Loucy (cell line): ENCODE data around the gene NPIPB8.
"Not testable (repeated sequence)": the region's sequence is repeated elsewhere in the genome, so short reads cannot be mapped to it uniquely, and the experiment has no call there.

Experiments used
- EZH2phosphoT487 ChIP-seq: fragments of 200-600 bp; IDR thresholded peaks from 2 replicates; pipeline ENCODE4 v1.6.1; 2018; ENCODE audit warnings: antibody characterized with exemption, mild to moderate bottlenecking, moderate library complexity, borderline replicate concordance
- TF ChIP-seq, protein P1 (sequence below): fragments of 200-600 bp; sonication (generic); conservative IDR thresholded peaks from 2 replicates; pipeline ENCODE4 v1.5.1; 2014; ENCODE audit warnings: mild to moderate bottlenecking, antibody characterized with exemption, low read length

DNA sequence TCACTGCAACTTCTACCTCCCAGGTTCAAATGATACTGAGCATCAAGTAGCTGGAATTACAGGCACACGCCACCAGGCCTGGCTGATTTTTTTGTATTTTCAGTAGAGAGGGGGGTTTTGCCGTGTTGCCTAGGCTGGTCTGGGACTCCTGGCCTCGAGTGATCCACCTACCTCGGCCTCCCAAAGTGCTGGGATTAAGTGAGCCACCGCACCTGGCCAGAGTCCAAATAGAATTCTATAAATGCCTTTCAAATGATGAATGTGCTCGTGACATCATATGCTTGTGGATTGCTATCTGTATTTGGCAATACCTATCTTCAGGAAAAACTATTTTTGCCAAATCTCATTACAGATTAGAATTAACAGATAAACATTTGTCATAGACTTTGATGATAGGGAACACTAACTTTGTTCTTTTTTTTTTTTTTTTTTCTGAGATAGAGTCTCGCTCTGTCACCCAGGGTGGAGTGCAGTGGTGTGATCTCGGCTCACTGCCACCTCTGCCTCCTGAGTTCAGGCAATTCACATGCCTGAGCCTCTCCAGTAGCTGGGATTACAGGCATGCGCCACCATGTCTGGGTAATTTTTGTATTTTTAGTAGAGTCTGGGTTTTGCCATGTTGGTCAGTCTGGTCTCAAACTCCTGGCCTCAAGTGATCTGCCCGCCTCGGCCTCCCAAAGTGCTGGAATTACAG lies 55.5 kb downstream of the NPIPB8 start:
- TF ChIP-seq, protein P1, sequence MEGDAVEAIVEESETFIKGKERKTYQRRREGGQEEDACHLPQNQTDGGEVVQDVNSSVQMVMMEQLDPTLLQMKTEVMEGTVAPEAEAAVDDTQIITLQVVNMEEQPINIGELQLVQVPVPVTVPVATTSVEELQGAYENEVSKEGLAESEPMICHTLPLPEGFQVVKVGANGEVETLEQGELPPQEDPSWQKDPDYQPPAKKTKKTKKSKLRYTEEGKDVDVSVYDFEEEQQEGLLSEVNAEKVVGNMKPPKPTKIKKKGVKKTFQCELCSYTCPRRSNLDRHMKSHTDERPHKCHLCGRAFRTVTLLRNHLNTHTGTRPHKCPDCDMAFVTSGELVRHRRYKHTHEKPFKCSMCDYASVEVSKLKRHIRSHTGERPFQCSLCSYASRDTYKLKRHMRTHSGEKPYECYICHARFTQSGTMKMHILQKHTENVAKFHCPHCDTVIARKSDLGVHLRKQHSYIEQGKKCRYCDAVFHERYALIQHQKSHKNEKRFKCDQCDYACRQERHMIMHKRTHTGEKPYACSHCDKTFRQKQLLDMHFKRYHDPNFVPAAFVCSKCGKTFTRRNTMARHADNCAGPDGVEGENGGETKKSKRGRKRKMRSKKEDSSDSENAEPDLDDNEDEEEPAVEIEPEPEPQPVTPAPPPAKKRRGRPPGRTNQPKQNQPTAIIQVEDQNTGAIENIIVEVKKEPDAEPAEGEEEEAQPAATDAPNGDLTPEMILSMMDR = not testable (repeated sequence)
- TF ChIP-seq EZH2phosphoT487 = not testable (repeated sequence)
